ENCODE results near the gene PPP1R14C. TPM values are rescaled to one million over a fixed set of nuclear protein-coding genes. Genes with fewer than 3 reads are reported as not detected.

Gene PPP1R14C
- total and polyA plus RNA-seq, 2 of the 13 experiments (the other 11 are each of a cell fraction or from before 2014, with no cell fraction given) = not detected

DNA sequence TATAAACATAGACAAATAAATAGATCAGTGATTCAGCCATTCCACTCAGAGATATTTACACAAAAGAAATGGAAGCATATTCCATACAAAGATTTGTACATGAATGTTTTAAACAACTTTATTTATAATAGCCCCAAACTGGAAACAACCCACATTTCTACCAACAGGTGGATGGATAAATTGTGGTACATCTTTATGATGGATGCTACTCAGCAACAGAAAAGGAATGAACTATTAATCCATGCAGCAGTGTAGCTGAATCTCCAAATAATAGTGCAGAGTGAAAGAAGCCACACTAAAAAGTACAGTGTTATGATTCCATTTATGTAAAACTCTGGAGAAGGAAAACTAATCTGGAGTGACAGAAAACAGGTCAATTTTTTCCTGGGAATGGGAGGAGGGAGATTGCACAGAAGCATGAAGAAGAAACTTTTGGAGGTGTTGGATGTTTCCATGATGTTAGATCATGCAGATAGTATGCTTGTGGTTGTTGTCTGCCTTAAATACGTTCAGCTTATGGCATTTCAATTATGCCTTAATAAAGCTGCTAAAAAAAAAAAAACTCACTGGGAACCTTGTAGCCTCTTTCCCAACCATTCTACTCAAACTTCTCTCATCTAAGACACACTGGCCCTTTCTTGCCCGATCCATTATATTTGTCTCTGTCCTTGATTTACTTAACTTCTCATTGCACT is 100.9 kb downstream of the PPP1R14C start:
- ATAC-seq = no peak
- in situ Hi-C loops (cut with HindIII; ENCODE audit: extremely low pct_ligation_motif_present, low pct_unique_long_range_greater_than_20kb) (no loop called here), intact Hi-C loops (cut with micrococcal nuclease; ENCODE audit: unreplicated experiment) (no loop called here)
- no peak overlapping the region for H3K4me2 ChIP-seq (ENCODE audit: low read depth, low read length)
- no peak overlapping the region for H2AFZ ChIP-seq (ENCODE audit: low read length)
- no peaks in the 10 kb centered on the region for H3K79me2 ChIP-seq (ENCODE audit: insufficient read depth, low read length)
- no peaks in the 10 kb centered on the region for H4K20me1 ChIP-seq (ENCODE audit: insufficient read depth, low read length)
- ChIA-PET POLR2A (no interaction called here), CTCF (ENCODE audit: low intra/inter-chr PET ratio, low total read pairs) (no interaction called here)
- H3K36me3 ChIP-seq (replicated peaks in 1 of 2; ENCODE audit: control insufficient read depth in 1 of 2, insufficient read depth in 2 of 2, low read length in 2 of 2) = no peaks in the 10 kb centered on the region
- H3K9me3 ChIP-seq (ENCODE audit: low read length) = no peaks in the 10 kb centered on the region; the same call in 1 of the 2 replicates
- H3K9ac ChIP-seq (ENCODE audit: insufficient read depth, low read depth, low read length) = no peak overlapping the region
- no peaks in the 10 kb centered on the region for H3K27me3 ChIP-seq (ENCODE audit: control insufficient read depth in 1 of 2, insufficient read depth in 2 of 2, low read length in 2 of 2)
- no peak for FAIRE-seq
- H3K4me1 ChIP-seq (ENCODE audit: insufficient read depth, low read length) = no peaks in the 10 kb centered on the region
- 14% methylated on average over 2 of the region's 2 CpGs for WGBS (ENCODE audit: low lambda C conversion rate)
- TF ChIP-seq FOSL1 (CRISPR knock-in tag; IDR thresholded peaks at IDR 0.05; ENCODE audit: borderline replicate concordance) = no peak
- no peak for TF ChIP-seq ZNF883 (CRISPR knock-in tag; IDR thresholded peaks at IDR 0.05; ENCODE audit: not compliant biosample characterization)
- TF ChIP-seq FOXM1 (CRISPR knock-in tag; IDR thresholded peaks at IDR 0.05) = no peak
- no peak for TF ChIP-seq ZNF44 (CRISPR knock-in tag; IDR thresholded peaks at IDR 0.05)
- no peak for DNase-seq (ENCODE audit: low spot score)
- no peak overlapping the region for H3K27ac ChIP-seq (ENCODE audit: extremely low read length, insufficient read depth, low read length)
- BruUV-seq (replicated peaks) = no TSS peak
- no peak overlapping the region for H3K4me3 ChIP-seq (replicated peaks in 1 of 3; ENCODE audit: insufficient read depth in 1 of 3, low read depth in 2 of 3, low read length in 3 of 3)

DNA sequence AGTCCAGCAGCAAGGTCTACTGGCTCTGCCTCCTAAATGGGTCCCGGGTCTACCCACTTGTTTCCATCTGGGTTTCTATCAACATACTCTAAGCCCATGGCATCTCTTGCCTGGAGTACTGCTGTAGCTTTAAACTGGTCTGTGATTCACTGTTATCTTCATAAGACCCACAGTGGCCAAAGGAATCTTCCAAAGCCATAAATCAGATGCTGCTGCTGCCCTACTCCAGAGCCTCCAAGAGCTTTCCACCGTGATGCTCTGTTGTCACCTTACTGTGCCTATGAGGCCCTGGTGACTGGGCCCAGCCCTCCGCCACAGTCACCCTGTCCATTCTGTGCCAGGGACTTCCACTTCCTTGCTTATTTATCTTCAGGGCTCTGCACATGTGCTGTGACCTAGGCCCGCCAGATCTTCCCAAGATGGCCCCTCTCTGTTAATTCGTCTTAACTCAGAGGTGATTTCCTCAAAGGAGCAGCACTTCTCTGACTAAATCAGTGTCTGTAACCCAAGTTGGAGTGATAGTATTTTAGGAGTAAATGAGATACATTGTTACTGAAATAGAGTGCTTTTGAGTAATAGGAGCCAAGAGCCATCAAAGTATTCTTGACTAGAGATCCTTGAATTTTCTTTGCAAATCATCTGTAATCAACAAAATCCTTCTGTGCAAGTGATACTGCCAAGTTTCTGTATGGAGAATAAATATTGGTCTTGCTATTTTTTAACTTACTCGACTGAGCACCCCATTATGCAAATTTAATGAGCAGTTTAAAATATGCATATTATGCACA is 102.5 kb downstream of the PPP1R14C start:
- no peak for ATAC-seq
- TF ChIP-seq ZFX (CRISPR knock-in tag; IDR thresholded peaks at IDR 0.05; ENCODE audit: low read depth) (no peak), NR2F2 (IDR thresholded peaks at IDR 0.05; ENCODE audit: borderline replicate concordance, low read depth) (no peak), ZNF776 (CRISPR knock-in tag; IDR thresholded peaks at IDR 0.05) (no peak), PHB2 (IDR thresholded peaks at IDR 0.05; ENCODE audit: partially characterized antibody) (no peak), HOXA7 (CRISPR knock-in tag; IDR thresholded peaks at IDR 0.05) (no peak), TCF12 (IDR thresholded peaks at IDR 0.05) (no peak), TCF12 (CRISPR knock-in tag; IDR thresholded peaks at IDR 0.05) (no peak), ZNF644 (CRISPR knock-in tag; IDR thresholded peaks at IDR 0.05; ENCODE audit: low read depth) (no peak), MYNN (CRISPR knock-in tag; IDR thresholded peaks at IDR 0.05; ENCODE audit: low read depth) (no peak)
- TF ChIP-seq, protein P1, sequence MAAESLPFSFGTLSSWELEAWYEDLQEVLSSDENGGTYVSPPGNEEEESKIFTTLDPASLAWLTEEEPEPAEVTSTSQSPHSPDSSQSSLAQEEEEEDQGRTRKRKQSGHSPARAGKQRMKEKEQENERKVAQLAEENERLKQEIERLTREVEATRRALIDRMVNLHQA (CRISPR knock-in tag; IDR thresholded peaks at IDR 0.05) = no peak
- TF ChIP-seq, protein P2, sequence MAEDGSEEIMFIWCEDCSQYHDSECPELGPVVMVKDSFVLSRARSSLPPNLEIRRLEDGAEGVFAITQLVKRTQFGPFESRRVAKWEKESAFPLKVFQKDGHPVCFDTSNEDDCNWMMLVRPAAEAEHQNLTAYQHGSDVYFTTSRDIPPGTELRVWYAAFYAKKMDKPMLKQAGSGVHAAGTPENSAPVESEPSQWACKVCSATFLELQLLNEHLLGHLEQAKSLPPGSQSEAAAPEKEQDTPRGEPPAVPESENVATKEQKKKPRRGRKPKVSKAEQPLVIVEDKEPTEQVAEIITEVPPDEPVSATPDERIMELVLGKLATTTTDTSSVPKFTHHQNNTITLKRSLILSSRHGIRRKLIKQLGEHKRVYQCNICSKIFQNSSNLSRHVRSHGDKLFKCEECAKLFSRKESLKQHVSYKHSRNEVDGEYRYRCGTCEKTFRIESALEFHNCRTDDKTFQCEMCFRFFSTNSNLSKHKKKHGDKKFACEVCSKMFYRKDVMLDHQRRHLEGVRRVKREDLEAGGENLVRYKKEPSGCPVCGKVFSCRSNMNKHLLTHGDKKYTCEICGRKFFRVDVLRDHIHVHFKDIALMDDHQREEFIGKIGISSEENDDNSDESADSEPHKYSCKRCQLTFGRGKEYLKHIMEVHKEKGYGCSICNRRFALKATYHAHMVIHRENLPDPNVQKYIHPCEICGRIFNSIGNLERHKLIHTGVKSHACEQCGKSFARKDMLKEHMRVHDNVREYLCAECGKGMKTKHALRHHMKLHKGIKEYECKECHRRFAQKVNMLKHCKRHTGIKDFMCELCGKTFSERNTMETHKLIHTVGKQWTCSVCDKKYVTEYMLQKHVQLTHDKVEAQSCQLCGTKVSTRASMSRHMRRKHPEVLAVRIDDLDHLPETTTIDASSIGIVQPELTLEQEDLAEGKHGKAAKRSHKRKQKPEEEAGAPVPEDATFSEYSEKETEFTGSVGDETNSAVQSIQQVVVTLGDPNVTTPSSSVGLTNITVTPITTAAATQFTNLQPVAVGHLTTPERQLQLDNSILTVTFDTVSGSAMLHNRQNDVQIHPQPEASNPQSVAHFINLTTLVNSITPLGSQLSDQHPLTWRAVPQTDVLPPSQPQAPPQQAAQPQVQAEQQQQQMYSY (CRISPR knock-in tag; IDR thresholded peaks at IDR 0.05) = no peak

More for the DNA sequence above, 102.5 kb downstream of the PPP1R14C start:
- in situ Hi-C loops (cut with HindIII; ENCODE audit: extremely low pct_ligation_motif_present, low pct_unique_long_range_greater_than_20kb) = no loop called here
- no peak overlapping the region for H3K4me2 ChIP-seq (ENCODE audit: low read depth, low read length)
- no peak overlapping the region for H3K9ac ChIP-seq (ENCODE audit: insufficient read depth, low read depth, low read length)
- CTCF ChIA-PET (ENCODE audit: low intra/inter-chr PET ratio, low total read pairs) = no interaction called here
- H3K4me3 ChIP-seq (replicated peaks in 1 of 3; ENCODE audit: insufficient read depth in 1 of 3, low read depth in 2 of 3, low read length in 3 of 3) = no peak overlapping the region
- BruUV-seq (replicated peaks) = no TSS peak
- WGBS (ENCODE audit: low lambda C conversion rate) = 16% methylated on average over 6 of the region's 6 CpGs
- H3K4me1 ChIP-seq (ENCODE audit: insufficient read depth, low read length) = no peaks in the 10 kb centered on the region
- H3K9me3 ChIP-seq (ENCODE audit: low read length) = no peaks in the 10 kb centered on the region; the same call in 1 of the 2 replicates
- H3K79me2 ChIP-seq (ENCODE audit: insufficient read depth, low read length) = no peaks in the 10 kb centered on the region
- H3K27me3 ChIP-seq (ENCODE audit: control insufficient read depth in 1 of 2, insufficient read depth in 2 of 2, low read length in 2 of 2) = no peaks in the 10 kb centered on the region
- H2AFZ ChIP-seq (ENCODE audit: low read length) = no peak overlapping the region
- DNase-seq (ENCODE audit: low spot score) (no peak), FAIRE-seq (no peak)
- H3K27ac ChIP-seq (ENCODE audit: extremely low read length, insufficient read depth, low read length) = no peak overlapping the region
- intact Hi-C loops (cut with micrococcal nuclease; ENCODE audit: unreplicated experiment) = no loop called here
- no peaks in the 10 kb centered on the region for H4K20me1 ChIP-seq (ENCODE audit: insufficient read depth, low read length)
- POLR2A ChIA-PET = no interaction called here
- H3K36me3 ChIP-seq (replicated peaks in 1 of 2; ENCODE audit: control insufficient read depth in 1 of 2, insufficient read depth in 2 of 2, low read length in 2 of 2) = no peaks in the 10 kb centered on the region

All from HepG2 (cell line).